ENCODE measurements around the gene CLCNKA.
"Not testable (repeated sequence)": the region's sequence is repeated elsewhere in the genome, so short reads cannot be mapped to it uniquely, and the experiment has no call there.

The CLCNKA gene

GRCh38 chr1:16026723-16027484 is 5.1 kb downstream of the CLCNKA start:
- Mint-ChIP-seq H3K4me1 (ENCODE audit: low read depth in 2 of 2) (peaks cover 0 to 4% of the 10 kb centered on the region in 2 donors), H3K27me3 (peaks cover 32 to 66% of the 10 kb centered on the region in 2 donors), H3K27ac (no peak overlapping the region), H3K36me3 (ENCODE audit: insufficient read depth) (no peaks in the 10 kb centered on the region), H3K9me3 (no peaks in the 10 kb centered on the region), H3K4me3 (peak overlapping the region in 1 of 2 donors; percentile 12)
- DNase-seq (peak in 1 of 3 experiments; percentile 10), ATAC-seq (replicated peaks) (peak; percentile 40)

GRCh38 chr1:16028237-16029002 is 6.6 kb downstream of the CLCNKA start:
- H3K9me3 Mint-ChIP-seq: no peaks in the 10 kb centered on the region
- DNase-seq: no peak
- H3K27ac Mint-ChIP-seq: no peak overlapping the region
- no peaks in the 10 kb centered on the region for H3K36me3 Mint-ChIP-seq (ENCODE audit: insufficient read depth)
- H3K4me3 Mint-ChIP-seq: no peak overlapping the region
- H3K27me3 Mint-ChIP-seq: peaks cover 25 to 65% of the 10 kb centered on the region in 2 donors
- no peak for ATAC-seq (replicated peaks)
- peaks cover 0 to 2% of the 10 kb centered on the region in 2 donors for H3K4me1 Mint-ChIP-seq (ENCODE audit: low read depth in 2 of 2)

GRCh38 chr1:16029003-16029268 is 7.1 kb downstream of the CLCNKA start:
- H3K27ac Mint-ChIP-seq; H3K36me3 Mint-ChIP-seq (ENCODE audit: insufficient read depth); ATAC-seq (replicated peaks); H3K4me1 Mint-ChIP-seq (ENCODE audit: low read depth in 2 of 2); H3K4me3 Mint-ChIP-seq; H3K9me3 Mint-ChIP-seq; DNase-seq: not testable (repeated sequence)
- H3K27me3 Mint-ChIP-seq: peaks cover 24 to 62% of the 10 kb centered on the region in 2 donors

- peaks cover 0 to 2% of the 10 kb centered on the region in 2 donors for H3K4me1 Mint-ChIP-seq (ENCODE audit: low read depth in 2 of 2)
- H3K36me3 Mint-ChIP-seq (ENCODE audit: insufficient read depth): no peaks in the 10 kb centered on the region
- no peak overlapping the region for H3K4me3 Mint-ChIP-seq
- H3K27ac Mint-ChIP-seq: no peak overlapping the region
- no peaks in the 10 kb centered on the region for H3K9me3 Mint-ChIP-seq
- DNase-seq (no peak), ATAC-seq (replicated peaks) (no peak)
- H3K27me3 Mint-ChIP-seq: peaks cover 23 to 62% of the 10 kb centered on the region in 2 donors
Observed at GRCh38 chr1:16029288-16029687, 7.5 kb downstream of the CLCNKA start.

GRCh38 chr1:16031551-16031950 is 9.7 kb downstream of the CLCNKA start:
- H3K27ac Mint-ChIP-seq: no peak overlapping the region
- peaks cover 26 to 63% of the 10 kb centered on the region in 2 donors for H3K27me3 Mint-ChIP-seq
- H3K9me3 Mint-ChIP-seq: no peaks in the 10 kb centered on the region
- ATAC-seq (replicated peaks) (no peak), DNase-seq (no peak)
- no peaks in the 10 kb centered on the region for H3K36me3 Mint-ChIP-seq (ENCODE audit: insufficient read depth)
- no peak overlapping the region for H3K4me3 Mint-ChIP-seq
- H3K4me1 Mint-ChIP-seq (ENCODE audit: low read depth in 2 of 2): peaks cover 0 to 2% of the 10 kb centered on the region in 2 donors

- no peak overlapping the region for H3K27ac Mint-ChIP-seq
- H3K4me3 Mint-ChIP-seq: no peak overlapping the region
- DNase-seq (peak in 2 of 3 experiments; percentile 18 to 22), ATAC-seq (replicated peaks) (peak; percentile 79)
- H3K27me3 Mint-ChIP-seq: peaks cover 31 to 69% of the 10 kb centered on the region in 2 donors
- H3K4me1 Mint-ChIP-seq (ENCODE audit: low read depth in 2 of 2): peaks cover 0 to 2% of the 10 kb centered on the region in 2 donors
- H3K36me3 Mint-ChIP-seq (ENCODE audit: insufficient read depth): no peaks in the 10 kb centered on the region
- no peaks in the 10 kb centered on the region for H3K9me3 Mint-ChIP-seq
Observed at GRCh38 chr1:16032388-16033102, 10.7 kb downstream of the CLCNKA start.

GRCh38 chr1:16033103-16033632 is 11.3 kb downstream of the CLCNKA start:
- H3K9me3 Mint-ChIP-seq; ATAC-seq (replicated peaks); H3K36me3 Mint-ChIP-seq (ENCODE audit: insufficient read depth); H3K27ac Mint-ChIP-seq; H3K4me1 Mint-ChIP-seq (ENCODE audit: low read depth in 2 of 2); H3K4me3 Mint-ChIP-seq; DNase-seq: not testable (repeated sequence)
- H3K27me3 Mint-ChIP-seq: peaks cover 27 to 65% of the 10 kb centered on the region in 2 donors

- H3K9me3 Mint-ChIP-seq; H3K36me3 Mint-ChIP-seq (ENCODE audit: insufficient read depth); H3K4me3 Mint-ChIP-seq; DNase-seq; H3K4me1 Mint-ChIP-seq (ENCODE audit: low read depth in 2 of 2); H3K27ac Mint-ChIP-seq; ATAC-seq (replicated peaks): not testable (repeated sequence)
- H3K27me3 Mint-ChIP-seq: peaks cover 22 to 56% of the 10 kb centered on the region in 2 donors
Observed at GRCh38 chr1:16036461-16036860, 14.6 kb downstream of the CLCNKA start.

GRCh38 chr1:16038620-16038912 is 16.7 kb downstream of the CLCNKA start:
- ATAC-seq (replicated peaks): no peak
- H3K36me3 Mint-ChIP-seq (ENCODE audit: insufficient read depth): no peaks in the 10 kb centered on the region
- H3K27me3 Mint-ChIP-seq: peaks cover 22 to 56% of the 10 kb centered on the region in 2 donors
- no peaks in the 10 kb centered on the region for H3K9me3 Mint-ChIP-seq
- no peak for DNase-seq
- H3K27ac Mint-ChIP-seq: no peak overlapping the region
- no peak overlapping the region for H3K4me3 Mint-ChIP-seq
- H3K4me1 Mint-ChIP-seq (ENCODE audit: low read depth in 2 of 2): no peaks in the 10 kb centered on the region

GRCh38 chr1:16039871-16040270 is 18.0 kb downstream of the CLCNKA start:
- not testable (repeated sequence) for H3K4me1 Mint-ChIP-seq (ENCODE audit: low read depth in 2 of 2); ATAC-seq (replicated peaks); H3K4me3 Mint-ChIP-seq; H3K36me3 Mint-ChIP-seq (ENCODE audit: insufficient read depth); DNase-seq; H3K27ac Mint-ChIP-seq; H3K9me3 Mint-ChIP-seq
- H3K27me3 Mint-ChIP-seq: peaks cover 16 to 60% of the 10 kb centered on the region in 2 donors

GRCh38 chr1:16041200-16041599 is 19.4 kb downstream of the CLCNKA start:
- no peak overlapping the region for H3K27ac Mint-ChIP-seq
- H3K4me3 Mint-ChIP-seq: no peak overlapping the region
- DNase-seq (no peak), ATAC-seq (replicated peaks) (no peak)
- peaks cover 16 to 70% of the 10 kb centered on the region in 2 donors for H3K27me3 Mint-ChIP-seq
- no peaks in the 10 kb centered on the region for H3K4me1 Mint-ChIP-seq (ENCODE audit: low read depth in 2 of 2)
- H3K9me3 Mint-ChIP-seq: no peaks in the 10 kb centered on the region
- no peaks in the 10 kb centered on the region for H3K36me3 Mint-ChIP-seq (ENCODE audit: insufficient read depth)

GRCh38 chr1:16042096-16042495 is 20.3 kb downstream of the CLCNKA start:
- DNase-seq (no peak), ATAC-seq (replicated peaks) (no peak)
- no peak overlapping the region for H3K4me3 Mint-ChIP-seq
- H3K27ac Mint-ChIP-seq: no peak overlapping the region
- no peaks in the 10 kb centered on the region for H3K36me3 Mint-ChIP-seq (ENCODE audit: insufficient read depth)
- H3K4me1 Mint-ChIP-seq (ENCODE audit: low read depth in 2 of 2): no peaks in the 10 kb centered on the region
- H3K27me3 Mint-ChIP-seq: peaks cover 13 to 74% of the 10 kb centered on the region in 2 donors
- no peaks in the 10 kb centered on the region for H3K9me3 Mint-ChIP-seq

GRCh38 chr1:16042654-16043053 is 20.8 kb downstream of the CLCNKA start:
- ATAC-seq (replicated peaks); H3K4me3 Mint-ChIP-seq; H3K4me1 Mint-ChIP-seq (ENCODE audit: low read depth in 2 of 2); H3K9me3 Mint-ChIP-seq; H3K27ac Mint-ChIP-seq; H3K36me3 Mint-ChIP-seq (ENCODE audit: insufficient read depth); DNase-seq: not testable (repeated sequence)
- H3K27me3 Mint-ChIP-seq: peaks cover 12 to 74% of the 10 kb centered on the region in 2 donors
